Peyer's patch (tissue), 4 donors: ENCODE measurements around the gene SETDB1.
A peak's percentile ranks its signal among the peaks of the same experiment; 100 is the strongest.

ENCODE experiments used
- CTCF ChIP-seq, 6 experiments: fragments of 450-650 bp in 4 of 6; fragments of 200-600 bp in 2 of 6; sonication (generic) in 1 of 6; IDR thresholded peaks; one replicate each; pipeline ENCODE4 v1.5.1; 2017 to 2019; ENCODE audit warnings: antibody characterized with exemption in 6 of 6, mild to moderate bottlenecking in 3 of 6, moderate library complexity in 1 of 6
- POLR2A ChIP-seq, 2 donors: fragments of 450-650 bp; IDR thresholded peaks; one replicate each; pipeline ENCODE4 v1.5.1; 2017; ENCODE audit warnings: antibody characterized with exemption in 2 of 2, mild to moderate bottlenecking in 2 of 2, moderate library complexity in 2 of 2

DNA sequence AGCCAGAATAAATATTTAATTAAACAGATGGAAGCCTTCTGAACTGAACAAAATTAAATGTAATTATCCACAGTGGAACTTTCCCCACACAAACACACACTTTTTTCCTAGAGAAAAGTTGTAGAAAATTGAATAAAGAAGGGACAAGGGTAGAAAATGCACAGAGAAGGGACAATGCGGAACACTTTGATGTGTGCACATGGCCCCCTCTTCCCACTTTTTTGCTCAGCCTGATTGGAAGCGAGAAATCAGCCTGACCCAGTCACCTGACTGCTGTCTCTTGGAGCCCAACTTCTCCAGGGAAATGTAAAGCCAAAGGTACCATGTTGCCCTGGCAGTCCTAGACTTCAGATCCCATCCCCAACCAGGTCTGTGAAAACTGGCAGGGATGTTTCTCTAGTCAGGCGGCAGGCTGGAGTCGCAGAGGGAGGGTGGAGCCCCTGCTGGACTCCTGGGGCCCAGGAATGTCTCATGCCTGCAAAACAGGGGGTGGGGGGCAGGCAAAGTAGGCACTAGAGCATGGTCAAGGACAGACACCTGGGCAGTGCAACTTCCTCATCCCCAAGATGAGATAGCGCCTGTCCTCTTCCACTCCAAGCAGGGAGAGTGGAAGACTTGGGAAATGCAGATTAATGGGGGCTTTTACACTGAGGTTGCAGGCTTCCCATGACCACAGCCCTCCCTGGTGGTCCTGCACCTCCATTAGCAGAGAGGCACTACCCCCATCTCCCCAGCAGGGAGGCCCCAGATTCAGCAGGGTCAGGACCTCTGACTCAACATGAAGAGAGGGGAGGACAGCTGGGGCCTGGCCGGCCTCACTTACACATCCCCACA lies 45.6 kb downstream of the SETDB1 start:
- TF ChIP-seq POLR2A (IDR thresholded peaks at IDR 0.05) (no peak), CTCF (IDR thresholded peaks at IDR 0.05) (peak in 3 of 6 experiments; percentile 4 to 9 (median 7))
